GM19238 (cell line): ENCODE data around the gene ALDH3A1.

Source experiments
- DNase-seq: peaks from one replicate; pipeline ENCODE4 v3.0.0; 2011; ENCODE audit warnings: low spot score; ENCODE audit not compliant: insufficient read length

ALDH3A1 gene

GRCh38 chr17:19760746-19761145 lies 12.6 kb upstream of the ALDH3A1 start:
- DNase-seq: no peak

- no peak for DNase-seq
Measured at GRCh38 chr17:19759568-19760549, 11.8 kb upstream of the ALDH3A1 start.

DNA sequence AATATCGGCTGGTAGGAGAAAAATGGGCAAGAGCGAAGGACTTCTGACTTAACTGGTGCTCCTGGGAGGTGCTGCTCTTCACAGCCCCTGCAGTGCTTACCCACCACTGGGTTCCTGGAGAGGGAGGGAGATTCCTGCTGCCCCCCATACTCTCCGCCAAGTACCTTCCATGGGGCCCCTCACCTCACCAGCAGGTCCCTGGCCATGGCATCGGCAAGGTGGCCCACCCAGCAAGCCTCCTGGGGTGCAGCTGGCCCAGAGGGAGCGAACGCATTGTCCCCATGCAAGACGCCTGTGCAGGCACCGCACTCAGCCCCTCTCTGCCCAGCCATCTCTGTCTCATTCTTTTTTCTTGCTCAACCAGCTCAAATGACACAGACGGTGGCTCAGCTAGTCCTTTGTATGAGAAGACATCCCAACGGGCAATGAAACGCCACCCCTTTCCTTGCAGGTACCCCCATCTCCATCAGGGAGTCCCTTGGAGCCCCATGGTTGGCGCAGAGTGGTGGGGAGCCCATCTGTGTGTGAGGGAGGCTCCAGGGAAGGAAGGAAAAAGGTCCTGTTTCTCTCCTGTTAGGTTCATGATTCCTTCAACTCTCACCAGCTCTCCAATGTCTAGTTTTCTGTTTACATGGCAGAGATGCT lies 9.6 kb upstream of the ALDH3A1 start:
- DNase-seq: no peak

DNA sequence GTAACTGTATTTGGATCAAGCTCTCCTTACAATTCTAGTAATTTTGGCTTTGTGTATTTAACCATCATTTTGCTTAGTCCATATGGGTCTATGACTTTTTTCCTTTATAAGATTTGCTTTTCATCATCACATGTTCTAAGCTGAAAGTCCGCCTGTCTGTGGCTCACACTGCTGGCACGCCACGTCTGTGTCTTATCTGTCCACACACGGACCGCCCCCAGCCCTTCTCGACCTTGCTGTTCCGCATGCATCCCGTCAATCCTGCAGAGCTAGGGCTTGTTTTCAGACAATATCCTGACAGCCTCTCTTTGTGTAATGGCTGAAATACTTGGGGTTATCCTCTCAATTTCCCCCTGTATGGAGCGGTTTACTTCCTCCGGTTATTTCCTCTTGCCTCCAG lies 8.4 kb upstream of the ALDH3A1 start:
- DNase-seq: no peak

DNA sequence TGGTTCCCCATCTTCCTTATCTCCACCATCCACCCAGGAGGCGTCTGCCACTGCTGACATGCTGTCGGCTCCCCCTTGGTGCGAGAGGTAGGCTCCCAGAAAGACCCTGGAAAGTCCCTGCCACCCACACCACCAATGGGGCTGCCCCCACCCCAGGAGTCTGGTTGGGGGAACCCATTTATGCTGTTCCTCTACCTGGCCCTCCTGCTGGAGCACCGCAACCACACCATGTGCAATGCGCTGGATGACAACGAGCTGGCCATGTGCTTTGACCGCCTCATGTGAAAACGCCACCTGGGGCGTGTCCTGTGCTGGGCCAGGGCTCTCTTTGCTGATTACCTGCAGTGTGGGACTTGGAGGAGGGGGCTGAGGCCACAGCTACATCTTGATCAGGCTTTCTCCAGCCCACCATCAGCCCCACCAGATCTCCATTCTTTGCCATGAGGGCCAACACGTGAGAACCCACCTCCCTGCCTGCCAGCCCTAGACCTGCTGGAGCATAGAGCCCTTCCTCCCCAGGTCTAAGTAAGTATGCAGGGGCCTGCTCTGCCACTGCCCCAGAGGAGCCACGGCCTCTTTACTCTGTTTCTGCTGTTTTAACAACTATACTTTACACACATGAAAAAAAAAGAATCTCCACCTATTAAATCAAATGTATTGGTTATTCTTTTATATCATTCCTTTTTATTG lies 7.9 kb upstream of the ALDH3A1 start:
- no peak for DNase-seq

- DNase-seq: no peak
Measured at GRCh38 chr17:19755392-19755791, 7.3 kb upstream of the ALDH3A1 start.

- no peak for DNase-seq
Measured at GRCh38 chr17:19753661-19754463, 5.8 kb upstream of the ALDH3A1 start.

DNA sequence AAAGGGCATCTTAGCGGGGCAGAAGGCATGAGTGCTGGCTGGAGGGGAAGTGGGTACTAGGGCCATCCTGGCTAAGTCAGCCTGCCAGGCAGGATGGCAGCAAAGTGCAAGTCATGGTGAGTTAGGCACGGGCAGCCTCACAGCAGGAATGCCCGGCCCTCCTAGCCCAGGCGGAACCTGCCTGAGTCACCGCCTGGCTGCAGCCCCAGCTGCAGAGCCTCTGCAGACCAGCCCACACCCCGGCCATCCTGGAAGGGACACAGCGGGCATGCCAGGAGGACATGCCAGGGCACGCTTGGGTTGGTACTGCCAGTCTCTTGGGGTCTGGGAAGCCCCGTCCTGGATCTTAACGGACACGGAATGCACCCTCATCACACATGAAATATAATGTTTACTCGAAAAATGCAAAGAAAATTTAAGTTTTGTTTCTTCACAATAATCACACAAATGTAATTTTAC lies 5.0 kb upstream of the ALDH3A1 start:
- no peak for DNase-seq

DNA sequence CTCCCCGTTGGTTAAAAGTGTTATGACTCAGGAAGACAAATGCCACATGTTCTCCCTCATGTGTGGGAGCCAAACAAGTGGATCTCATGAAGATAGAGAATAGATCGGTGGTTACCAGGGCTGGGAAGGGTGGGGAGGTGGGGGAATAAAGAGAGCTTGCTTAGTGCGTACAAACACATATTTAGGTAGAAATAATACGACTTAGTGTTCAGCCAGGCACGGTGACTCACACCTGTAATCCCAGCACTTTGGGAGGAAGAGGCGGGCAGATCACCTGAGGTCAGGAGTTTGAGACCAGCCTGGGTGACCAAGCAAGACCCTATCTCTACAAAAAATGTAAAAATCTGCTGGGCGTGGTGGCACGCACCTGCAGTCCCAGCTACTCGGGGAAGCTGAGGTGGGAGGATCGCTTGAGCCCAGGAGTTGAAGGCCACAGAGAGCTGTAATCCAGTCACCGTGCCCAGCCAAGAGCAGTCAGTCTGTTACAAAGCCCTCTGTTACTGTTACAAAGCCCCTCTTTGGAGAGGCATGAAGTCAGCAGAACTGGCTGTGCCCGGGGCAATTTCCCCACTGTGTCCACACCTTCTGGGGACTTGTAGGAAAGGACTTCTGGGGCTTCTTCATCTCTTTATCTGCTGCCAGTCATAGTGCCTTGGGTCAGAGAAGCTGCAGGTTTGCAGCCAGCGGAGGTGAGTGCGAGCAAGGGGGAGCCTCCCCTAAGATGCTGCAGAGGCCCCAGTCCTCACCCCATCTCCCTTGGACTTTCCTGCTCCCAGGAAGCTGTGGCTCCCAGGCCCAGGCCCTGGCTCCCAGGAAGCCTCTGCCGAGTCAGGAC lies 4.3 kb upstream of the ALDH3A1 start:
- DNase-seq: no peak

DNA sequence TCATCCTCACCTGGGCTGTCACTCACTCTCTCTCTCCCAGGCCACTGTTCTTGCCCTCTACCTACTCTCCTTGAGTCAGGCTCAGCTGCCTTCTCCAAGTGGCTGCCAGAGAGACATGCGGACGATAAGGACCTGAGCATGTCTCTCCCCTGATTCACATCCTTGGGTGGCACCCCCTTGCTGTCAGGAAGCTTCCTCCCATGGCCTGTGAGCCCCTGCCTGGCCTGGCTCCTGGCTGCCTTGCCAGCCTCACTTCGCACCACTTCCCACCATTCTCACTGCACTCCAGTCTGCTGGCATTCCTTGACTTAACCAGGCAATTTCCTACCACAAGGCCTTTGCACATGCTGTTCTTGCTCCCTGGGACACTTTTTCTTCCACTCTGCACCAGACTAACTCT lies 2.7 kb upstream of the ALDH3A1 start:
- no peak for DNase-seq

- DNase-seq: no peak
Measured at GRCh38 chr17:19750020-19750572, 2.0 kb upstream of the ALDH3A1 start.

- no peak for DNase-seq
Measured at GRCh38 chr17:19748807-19749193, 702 bp upstream of the ALDH3A1 start.

GRCh38 chr17:19747159-19747719 lies 859 bp downstream of the ALDH3A1 start:
- no peak for DNase-seq

DNA sequence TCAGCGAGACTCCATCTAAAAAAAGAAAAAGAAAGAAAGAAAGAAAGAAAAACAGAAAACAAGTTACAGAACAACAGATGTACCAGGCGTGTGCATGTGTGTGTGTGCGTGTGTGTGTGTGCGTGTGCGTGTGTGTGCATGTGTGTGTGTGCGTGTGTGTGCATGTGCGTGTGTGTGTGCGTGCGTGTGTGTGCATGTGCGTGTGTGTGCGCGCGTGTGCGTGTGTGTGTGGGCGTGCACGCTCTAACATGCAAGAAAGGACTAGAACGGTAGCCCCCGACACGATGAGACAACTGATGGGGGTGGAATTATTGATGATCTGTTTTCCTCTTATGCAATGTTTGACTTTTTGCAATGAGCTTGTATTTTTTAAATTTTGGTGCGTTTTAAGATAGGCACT lies 1.6 kb downstream of the ALDH3A1 start:
- DNase-seq: no peak

- peak; percentile 63 for DNase-seq
Measured at GRCh38 chr17:19744922-19745757, 3.0 kb downstream of the ALDH3A1 start.

DNA sequence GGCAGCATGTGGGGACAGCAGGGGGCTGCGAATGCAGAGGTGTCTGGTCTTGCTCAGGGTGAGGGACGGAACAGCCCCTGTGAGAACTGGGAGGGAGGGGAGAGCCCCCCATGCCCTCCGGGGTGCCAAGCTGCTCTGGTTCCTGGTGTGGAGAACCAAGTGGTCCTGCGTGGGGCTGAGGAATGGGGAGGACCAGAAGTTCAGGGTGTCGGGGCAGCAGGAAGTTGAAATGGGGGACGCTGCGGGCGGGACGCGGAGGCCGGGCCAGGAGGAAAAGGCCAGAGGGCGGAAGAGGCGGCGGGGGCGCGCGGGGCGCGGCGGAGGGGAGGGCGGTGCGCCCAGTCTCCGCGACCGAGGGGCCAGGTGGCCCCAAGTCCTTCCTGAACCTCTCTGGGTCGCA lies 3.6 kb downstream of the ALDH3A1 start:
- DNase-seq: no peak

- no peak for DNase-seq
Measured at GRCh38 chr17:19743101-19744100, 4.7 kb downstream of the ALDH3A1 start.

DNA sequence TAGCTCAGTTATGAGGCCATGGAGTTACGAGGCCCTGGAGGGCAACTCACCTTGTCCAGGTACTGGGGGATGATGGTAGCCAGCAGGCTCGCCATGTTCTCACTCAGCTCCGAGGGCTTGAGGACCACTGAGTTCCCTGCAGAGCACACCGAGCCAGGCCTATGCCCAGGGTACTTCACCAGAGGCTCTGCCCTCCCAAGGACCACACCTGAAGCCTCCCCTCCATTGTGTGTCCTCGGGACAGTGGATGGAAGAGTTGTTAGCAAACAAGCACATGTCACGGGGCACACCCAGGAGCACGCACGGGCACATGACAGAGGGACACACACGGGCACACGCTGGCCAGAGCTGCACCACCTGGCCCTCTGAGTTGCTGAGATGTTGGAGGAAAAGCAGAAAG lies 5.6 kb downstream of the ALDH3A1 start:
- DNase-seq: no peak
